A549 (cell line): ENCODE data around the gene TUBA1C.
"Not testable (repeated sequence)": the region's sequence is repeated elsewhere in the genome, so short reads cannot be mapped to it uniquely, and the experiment has no call there.

Experiments
- CEBPB ChIP-seq, 2 experiments: fragments of >200 bp in 1 of 2; sonication (Bioruptor Twin) in 1 of 2; formaldehyde crosslinking in 1 of 2; IDR thresholded peaks; 2 replicates each; pipeline ENCODE4 v1.6.1; 2012 to 2016
- CHD2 ChIP-seq: fragments of 150-350 bp; IDR thresholded peaks from 2 replicates; pipeline ENCODE4 v1.6.1; 2014; ENCODE audit warnings: low read length; ENCODE audit not compliant: partially characterized antibody
- TF ChIP-seq, protein P1 (sequence below): fragments of >200 bp; sonication (Bioruptor Twin); formaldehyde crosslinking; IDR thresholded peaks from 3 replicates; pipeline ENCODE4 v1.5.1; 2016
- TF ChIP-seq, protein P2 (sequence below): fragments of 450-650 bp; IDR thresholded peaks from 2 replicates; pipeline ENCODE4 v1.6.1; 2014; ENCODE audit warnings: antibody characterized with exemption
- TF ChIP-seq, protein P3 (sequence below): IDR thresholded peaks from 2 replicates; pipeline ENCODE4 v1.6.1; 2012

DNA sequence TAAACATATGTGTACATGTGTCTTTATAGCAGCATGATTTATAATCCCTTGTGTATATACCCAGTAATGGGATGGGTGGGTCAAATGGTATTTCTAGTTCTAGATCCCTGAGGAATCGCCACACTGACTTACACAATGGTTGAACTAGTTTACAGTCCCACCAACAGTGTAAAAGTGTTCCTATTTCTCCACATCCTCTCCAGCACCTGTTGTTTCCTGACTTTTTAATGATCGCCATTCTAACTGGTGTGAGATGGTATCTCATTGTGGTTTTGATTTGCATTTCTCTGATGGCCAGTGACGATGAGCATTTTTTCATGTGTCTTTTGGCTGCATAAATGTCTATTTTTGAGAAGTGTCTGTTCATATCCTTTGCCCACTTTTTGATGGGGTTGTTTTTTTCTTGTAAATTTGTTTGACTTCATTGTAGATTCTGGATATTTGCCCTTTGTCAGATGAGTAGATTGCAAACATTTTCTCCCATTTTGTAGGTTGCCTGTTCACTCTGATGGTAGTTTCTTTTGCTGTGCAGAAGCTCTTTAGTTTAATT is 45.6 kb downstream of the TUBA1C start:
- TF ChIP-seq, protein P1, sequence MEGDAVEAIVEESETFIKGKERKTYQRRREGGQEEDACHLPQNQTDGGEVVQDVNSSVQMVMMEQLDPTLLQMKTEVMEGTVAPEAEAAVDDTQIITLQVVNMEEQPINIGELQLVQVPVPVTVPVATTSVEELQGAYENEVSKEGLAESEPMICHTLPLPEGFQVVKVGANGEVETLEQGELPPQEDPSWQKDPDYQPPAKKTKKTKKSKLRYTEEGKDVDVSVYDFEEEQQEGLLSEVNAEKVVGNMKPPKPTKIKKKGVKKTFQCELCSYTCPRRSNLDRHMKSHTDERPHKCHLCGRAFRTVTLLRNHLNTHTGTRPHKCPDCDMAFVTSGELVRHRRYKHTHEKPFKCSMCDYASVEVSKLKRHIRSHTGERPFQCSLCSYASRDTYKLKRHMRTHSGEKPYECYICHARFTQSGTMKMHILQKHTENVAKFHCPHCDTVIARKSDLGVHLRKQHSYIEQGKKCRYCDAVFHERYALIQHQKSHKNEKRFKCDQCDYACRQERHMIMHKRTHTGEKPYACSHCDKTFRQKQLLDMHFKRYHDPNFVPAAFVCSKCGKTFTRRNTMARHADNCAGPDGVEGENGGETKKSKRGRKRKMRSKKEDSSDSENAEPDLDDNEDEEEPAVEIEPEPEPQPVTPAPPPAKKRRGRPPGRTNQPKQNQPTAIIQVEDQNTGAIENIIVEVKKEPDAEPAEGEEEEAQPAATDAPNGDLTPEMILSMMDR = not testable (repeated sequence)
- TF ChIP-seq, protein P2, sequence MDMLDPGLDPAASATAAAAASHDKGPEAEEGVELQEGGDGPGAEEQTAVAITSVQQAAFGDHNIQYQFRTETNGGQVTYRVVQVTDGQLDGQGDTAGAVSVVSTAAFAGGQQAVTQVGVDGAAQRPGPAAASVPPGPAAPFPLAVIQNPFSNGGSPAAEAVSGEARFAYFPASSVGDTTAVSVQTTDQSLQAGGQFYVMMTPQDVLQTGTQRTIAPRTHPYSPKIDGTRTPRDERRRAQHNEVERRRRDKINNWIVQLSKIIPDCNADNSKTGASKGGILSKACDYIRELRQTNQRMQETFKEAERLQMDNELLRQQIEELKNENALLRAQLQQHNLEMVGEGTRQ = not testable (repeated sequence)
- TF ChIP-seq, protein P3, sequence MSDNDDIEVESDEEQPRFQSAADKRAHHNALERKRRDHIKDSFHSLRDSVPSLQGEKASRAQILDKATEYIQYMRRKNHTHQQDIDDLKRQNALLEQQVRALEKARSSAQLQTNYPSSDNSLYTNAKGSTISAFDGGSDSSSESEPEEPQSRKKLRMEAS = not testable (repeated sequence)
- TF ChIP-seq CEBPB (IDR thresholded peaks at IDR 0.05); CHD2: not testable (repeated sequence)
